GM11168 (cell line): ENCODE results near the gene TRIM26.

ENCODE experiments used
- in situ Hi-C: fragments of 300-500 bp; cut with MboI; formaldehyde crosslinking; loops from one replicate; pipeline ENCODE4 v1.12.0; 2022; ENCODE audit warnings: low sequenced_read_pairs; ENCODE audit not compliant: unreplicated experiment

TRIM26 gene

DNA sequence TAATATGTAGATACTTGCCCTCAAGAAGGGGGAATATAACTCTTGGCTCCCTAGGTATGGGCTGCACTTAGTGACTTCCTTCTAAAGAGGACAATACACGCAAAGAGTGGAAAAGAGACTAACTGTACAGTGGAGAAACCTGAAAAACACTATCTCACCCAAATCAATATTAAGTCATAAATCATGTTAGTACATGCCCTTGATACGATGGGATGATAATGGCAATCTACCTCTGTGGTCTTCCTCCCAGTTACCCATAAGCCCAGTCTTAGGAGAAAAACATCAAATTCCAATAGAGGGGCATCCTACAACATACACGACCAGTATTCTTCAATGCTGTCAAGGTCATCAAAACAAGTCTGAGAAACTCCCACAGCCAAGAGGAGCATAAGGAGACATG lies 1.3 kb downstream of the TRIM26 start:
- in situ Hi-C loops: no loop called here

GRCh38 chr6:30211306-30211705 lies 1.9 kb downstream of the TRIM26 start:
- in situ Hi-C loops: no loop called here

DNA sequence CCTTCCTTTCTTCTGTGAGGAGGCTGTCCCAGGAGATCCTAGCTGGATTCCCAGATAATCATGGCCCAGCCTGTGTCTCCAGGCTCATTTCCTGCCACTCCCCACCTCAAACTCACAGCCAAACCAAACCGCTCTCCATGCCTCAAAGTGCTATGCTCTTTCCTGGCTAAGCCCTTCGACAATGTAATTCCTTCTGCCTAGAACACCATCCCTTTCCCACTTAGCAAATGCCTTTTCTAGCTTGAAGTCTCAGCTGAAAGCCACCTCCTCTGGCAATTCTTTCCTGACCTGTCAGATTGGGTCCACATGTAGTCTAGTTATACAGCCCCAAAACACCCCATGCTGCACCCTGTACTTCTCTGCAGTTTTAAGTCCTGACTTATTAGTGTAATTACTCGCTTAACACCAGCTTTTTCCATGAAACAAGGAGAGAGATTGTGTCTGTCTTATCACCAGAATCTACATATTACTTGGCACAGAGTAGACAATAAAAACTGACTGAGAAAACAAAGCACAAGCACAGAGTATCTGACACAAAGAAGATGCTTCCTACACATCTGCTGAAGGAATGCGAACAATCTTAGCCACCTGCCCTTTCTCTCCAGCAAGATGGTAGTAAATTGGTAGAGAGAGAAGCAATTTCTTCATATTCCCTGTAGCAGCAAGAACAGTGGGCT lies 5.4 kb downstream of the TRIM26 start:
- in situ Hi-C loops: no loop called here

GRCh38 chr6:30206799-30207618 lies 6.2 kb downstream of the TRIM26 start:
- in situ Hi-C loops: no loop called here

DNA sequence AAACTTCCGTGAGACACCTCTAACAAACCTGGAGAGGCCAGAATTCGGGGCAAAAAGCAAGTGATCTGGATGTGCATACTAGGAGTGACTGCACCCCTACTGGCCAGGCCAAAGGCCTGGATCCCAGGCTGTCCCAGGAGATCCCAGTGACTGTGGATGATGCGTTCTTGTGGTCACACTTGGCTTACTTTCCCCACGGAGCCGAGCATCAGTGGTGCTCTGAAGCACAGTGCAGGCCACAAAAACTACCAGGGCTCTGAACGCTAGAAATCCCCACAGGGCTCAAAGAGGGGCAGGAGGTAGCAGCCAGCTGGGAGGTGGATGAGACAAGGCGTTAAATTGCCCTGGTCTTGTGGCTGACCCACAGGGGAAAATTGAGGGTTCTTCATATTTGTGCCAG lies 7.1 kb downstream of the TRIM26 start:
- in situ Hi-C loops: no loop called here

DNA sequence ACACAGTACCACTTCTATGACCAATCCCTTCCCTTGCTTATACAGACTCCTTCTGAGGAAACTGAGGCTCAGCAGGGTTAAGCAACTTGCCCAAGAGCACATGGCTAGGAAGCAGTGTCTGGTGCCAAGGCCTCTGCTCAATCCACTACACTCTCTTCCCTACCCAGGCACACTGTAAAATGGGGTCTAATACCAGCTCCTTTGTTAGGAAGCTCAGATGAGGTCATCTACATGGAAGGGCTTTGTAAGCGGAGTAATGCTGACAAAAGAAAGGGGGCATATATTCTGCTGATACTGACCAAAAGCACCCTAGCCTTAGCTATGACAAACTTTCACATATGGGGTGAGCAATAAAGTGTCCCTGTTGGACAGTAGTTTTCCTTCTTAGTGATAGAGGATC lies 9.1 kb downstream of the TRIM26 start:
- in situ Hi-C loops: no loop called here

GRCh38 chr6:30202366-30202765 lies 10.8 kb downstream of the TRIM26 start:
- in situ Hi-C loops: no loop called here

DNA sequence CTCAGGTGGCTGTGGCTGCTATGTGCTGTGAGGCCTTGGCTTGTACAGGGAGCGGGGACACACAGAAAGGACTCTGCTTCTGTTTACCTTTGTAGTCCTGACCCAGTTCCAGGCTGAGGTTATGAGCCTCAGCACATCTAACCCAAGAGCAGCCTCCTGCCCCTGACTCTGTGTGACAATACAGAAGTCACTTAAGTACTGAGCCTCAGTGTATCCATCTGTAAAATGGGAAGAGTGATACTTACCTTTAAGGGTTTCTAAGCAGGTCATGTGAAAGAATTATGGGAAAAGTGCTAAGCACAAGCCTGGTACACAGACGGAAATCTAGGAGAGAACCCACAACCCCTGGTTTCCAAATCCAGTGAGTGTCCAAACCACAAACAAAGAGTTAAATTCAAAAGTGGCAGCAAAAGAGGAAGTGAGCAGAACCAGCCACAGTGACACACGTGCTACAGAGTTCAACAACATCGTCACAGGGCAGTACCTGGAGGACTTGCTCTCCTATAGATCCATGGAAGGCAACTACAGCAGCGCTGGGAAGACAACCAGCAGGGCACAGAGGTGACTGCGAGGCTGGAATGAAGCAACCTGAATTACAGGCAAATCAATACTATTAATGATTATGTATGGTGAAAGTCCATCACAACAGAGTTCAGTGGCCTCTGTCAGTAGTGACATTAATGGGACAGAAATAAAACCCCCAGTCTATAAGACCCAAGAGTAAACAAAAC lies 12.5 kb downstream of the TRIM26 start:
- in situ Hi-C loops: no loop called here

DNA sequence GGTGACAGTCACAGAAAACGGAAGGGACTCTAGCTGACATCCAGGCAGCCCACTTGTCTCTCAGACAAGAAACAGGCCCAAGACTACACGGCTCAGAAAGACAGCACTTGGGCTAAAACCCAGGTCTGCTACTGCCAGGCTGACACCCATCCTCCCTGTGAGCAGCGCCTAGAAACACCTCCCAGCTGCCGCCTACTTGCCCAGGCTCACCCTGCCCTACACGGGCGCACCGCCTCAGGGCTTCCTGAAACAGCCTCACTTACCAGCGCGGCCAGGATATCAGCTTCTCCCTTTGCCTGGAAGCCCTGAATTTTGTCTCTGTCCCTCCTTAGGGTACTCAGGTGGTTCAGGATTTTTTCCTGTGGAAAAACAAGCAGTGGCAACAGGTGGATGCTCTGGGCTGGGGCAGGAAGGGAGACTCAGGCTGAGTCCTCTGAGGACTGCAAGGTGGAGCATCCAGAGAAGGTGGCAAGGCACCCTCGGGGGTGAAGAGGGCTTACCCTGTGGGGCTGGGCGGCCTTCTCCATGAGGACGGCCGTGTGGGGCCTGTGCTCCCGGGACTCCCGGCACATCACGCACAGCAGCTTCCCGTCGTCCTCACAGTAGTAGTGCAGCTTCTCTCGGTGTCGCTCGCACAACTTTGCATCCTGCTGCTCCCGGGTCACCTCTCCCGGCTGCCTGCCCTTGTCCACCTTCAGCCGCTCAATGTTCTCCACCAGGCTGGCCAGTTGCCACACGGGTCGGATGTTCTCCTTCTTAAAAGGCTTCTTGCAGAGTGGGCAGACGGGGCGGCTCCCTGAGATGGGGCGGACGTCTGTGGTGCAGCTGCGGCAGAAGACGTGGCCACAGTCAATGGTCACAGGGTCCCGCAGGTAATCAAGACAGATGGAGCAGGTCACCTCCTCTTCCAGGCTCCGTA lies 14.8 kb downstream of the TRIM26 start:
- in situ Hi-C loops: no loop called here

DNA sequence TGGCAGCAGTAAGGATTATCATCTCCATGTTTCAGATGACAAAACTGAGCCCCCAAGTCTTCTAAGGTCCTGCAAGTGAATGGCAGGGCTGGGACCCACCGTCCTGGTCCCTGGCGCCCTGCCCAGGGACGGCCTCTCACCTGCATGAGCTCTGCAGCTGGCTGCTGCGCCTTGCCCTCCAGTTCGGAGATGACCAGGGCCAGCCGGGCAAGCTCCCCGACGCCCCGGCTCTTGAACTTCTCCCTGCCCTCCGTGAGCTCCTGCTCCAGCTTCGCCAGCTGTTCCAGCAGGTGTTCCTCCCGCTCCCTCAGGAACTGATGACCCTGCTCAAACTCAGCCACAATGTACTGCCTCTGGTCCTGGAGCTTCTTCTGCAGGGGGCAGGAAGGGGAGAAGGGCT lies 16.8 kb downstream of the TRIM26 start:
- in situ Hi-C loops: no loop called here

DNA sequence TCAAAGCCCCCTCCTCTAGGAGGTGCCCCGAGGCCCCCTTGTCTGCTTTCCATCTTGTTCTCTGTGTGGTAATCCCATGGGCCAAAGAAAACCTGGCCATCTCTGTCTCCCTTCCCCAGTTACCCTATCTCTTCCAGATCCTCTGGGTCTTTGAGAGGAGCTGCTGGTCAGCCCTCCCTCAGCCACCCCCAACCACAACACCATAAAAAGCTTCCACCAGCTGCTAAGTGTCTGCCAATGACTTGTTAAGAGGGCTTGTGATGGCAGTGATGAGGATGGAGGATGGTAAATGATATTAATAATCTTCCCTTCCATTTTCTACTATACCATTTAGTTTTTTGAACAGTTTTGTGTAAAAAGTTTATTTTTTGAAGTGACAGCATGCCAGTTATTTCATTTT lies 17.3 kb downstream of the TRIM26 start:
- in situ Hi-C loops: no loop called here

- in situ Hi-C loops: no loop called here
These were observed 18.2 kb downstream of the TRIM26 start for GRCh38 chr6:30194797-30195690.

- in situ Hi-C loops: no loop called here
These were observed 21.1 kb downstream of the TRIM26 start for GRCh38 chr6:30192076-30192475.

DNA sequence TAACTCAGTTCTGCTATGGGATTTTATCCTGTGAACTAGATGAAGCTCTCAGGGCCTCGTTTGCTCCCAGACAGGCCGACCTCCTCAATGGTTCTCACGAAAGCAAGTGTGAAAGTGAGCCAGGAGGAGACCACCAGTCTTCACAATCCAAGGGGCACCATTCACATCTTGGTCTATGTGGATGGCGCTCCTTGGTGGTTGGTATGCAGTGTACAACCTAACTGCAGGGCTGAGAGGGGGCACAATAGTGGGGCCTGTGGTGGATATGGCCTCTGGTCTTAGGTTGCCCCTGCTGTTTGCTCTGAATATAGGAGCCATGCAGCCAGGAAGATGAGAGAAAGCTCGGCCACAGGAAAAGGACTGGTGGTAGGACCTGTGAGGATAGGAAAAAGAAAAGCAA lies 24.7 kb downstream of the TRIM26 start:
- in situ Hi-C loops: no loop called here

DNA sequence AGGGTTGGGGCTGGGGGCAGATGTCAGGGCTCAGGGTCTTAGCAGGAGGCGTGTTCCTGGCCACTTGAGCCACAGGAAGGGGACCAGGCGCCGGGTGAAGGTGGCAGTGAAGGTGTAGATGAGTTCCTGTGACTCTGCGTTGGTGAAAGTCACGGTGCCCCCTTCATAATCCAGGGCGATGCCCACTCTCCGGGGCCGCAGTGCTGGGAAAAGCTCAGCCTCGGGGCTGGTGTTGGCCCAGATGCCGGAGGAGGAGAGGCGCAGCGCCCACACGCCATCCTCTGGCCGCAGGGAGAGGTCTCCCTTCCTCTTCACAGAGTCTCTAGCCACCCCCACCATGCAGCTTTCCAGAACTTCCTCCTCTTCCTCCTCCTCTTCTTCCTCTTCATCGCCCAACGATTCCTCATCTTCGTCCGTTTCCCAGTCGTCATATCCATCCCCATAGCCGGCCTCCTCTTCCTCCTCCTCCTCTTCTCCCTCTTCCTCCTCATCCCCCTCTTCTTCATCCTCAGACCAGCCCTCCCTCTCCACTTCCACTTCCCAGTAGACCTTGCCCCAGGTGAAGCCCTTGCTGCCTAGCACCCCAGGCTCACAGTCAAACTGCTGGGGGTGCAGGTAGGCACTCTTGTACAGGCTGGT lies 27.2 kb downstream of the TRIM26 start:
- in situ Hi-C loops: no loop called here

- in situ Hi-C loops: no loop called here
These were observed 28.7 kb downstream of the TRIM26 start for GRCh38 chr6:30184417-30185031.

GRCh38 chr6:30180145-30180544 lies 33.1 kb downstream of the TRIM26 start:
- in situ Hi-C loops: no loop called here

GRCh38 chr6:30178837-30179236 lies 34.4 kb downstream of the TRIM26 start:
- in situ Hi-C loops: no loop called here
